ENCODE results near the gene TPTE.

GRCh38 chr21:10639123-10639522 is 117.7 kb downstream of the TPTE start:
- TF ChIP-seq POLR2A (IDR thresholded peaks at IDR 0.05) (no peak), CTCF (IDR thresholded peaks at IDR 0.05) (no peak)

Measured in body of pancreas (tissue), 4 donors.